Activated CD4-positive, alpha-beta T cell treated with anti-CD3 and anti-CD28 coated beads for 36 hours (primary cell): Measurements from ENCODE around the gene RUNX3. TPM values are rescaled to one million over a fixed set of nuclear protein-coding genes. Genes with fewer than 3 reads are reported as not detected.

Source experiments
- ATAC-seq: fragments of 200-7000 bp; cut with Tn5 transposase; one replicate; pipeline ENCODE4 v1.10.0; 2021; ENCODE audit warnings: mild to moderate bottlenecking, moderate library complexity
- CTCF ChIA-PET: fragments of 350-600 bp; sonication (Branson Sonifier 250); formaldehyde crosslinking; loops from one replicate; lab custom pipeline; 2021; ENCODE audit warnings: antibody characterized with exemption; lab: Charles Lee
- POLR2A ChIA-PET: fragments of 350-600 bp; sonication (Branson Sonifier 250); formaldehyde crosslinking; loops from one replicate; lab custom pipeline; 2021; ENCODE audit warnings: antibody characterized with exemption, inconsistent platforms; lab: Charles Lee
- DNase-seq: peaks from one replicate; pipeline ENCODE4 v3.0.0-alpha.2; 2020
- H3K27ac Mint-ChIP-seq: one replicate; pipeline ENCODE4 v1.8.0; 2021; ENCODE audit warnings: mixed read lengths
- H3K27me3 Mint-ChIP-seq: one replicate; pipeline ENCODE4 v1.8.0; 2021; ENCODE audit warnings: mixed read lengths
- H3K36me3 Mint-ChIP-seq: one replicate; pipeline ENCODE4 v1.8.0; 2021; ENCODE audit warnings: low read depth, mixed read lengths
- H3K4me1 Mint-ChIP-seq: one replicate; pipeline ENCODE4 v1.8.0; 2021; ENCODE audit warnings: mixed read lengths
- H3K4me3 Mint-ChIP-seq: one replicate; pipeline ENCODE4 v1.8.0; 2021; ENCODE audit warnings: mild to moderate bottlenecking, moderate library complexity, mixed read lengths
- H3K9me3 Mint-ChIP-seq: one replicate; pipeline ENCODE4 v1.8.0; 2021; ENCODE audit warnings: low read depth, mixed read lengths
- intact Hi-C, 2 experiments: fragments of 100-400 bp; cut with DNase I in 1 of 2; cut with micrococcal nuclease in 1 of 2; formaldehyde crosslinking; loops; one replicate each; pipeline versions ENCODE4 v1.14.2 to v1.15.1; 2022 to 2024; cut with DNase I, micrococcal nuclease
- total RNA-seq, 2 experiments: library from RNA; stranded (reverse); gene quantifications; one replicate each; pipeline ENCODE4 v1.2.3, GENCODE V29; 2021

The RUNX3 gene
- total RNA-seq, 2 experiments from 2014 or later: 156 to 167 TPM

DNA sequence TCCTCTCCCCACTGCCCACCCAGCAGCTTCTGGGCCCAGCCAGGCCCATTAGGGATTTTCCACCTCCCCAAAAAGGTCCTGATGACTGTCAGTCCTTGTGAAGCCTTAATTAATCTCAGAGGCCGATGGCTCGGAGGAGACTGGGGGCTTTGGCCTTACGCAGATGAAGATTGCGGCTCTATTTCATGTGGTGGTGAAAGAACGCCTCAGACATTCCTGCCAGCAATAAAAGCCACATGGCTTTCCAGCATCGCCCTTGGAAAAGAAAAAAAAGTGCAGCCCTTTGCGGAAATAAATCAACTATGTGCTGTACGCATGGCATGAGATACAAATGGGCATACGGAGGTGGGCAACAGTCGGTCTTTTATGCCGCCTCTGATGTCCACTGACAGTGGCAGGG, 6.6 kb upstream of the RUNX3 start:
- ChIA-PET CTCF (interaction anchor here (0.8 to 2.8 kb wide), 5 partner anchors 10 to 99 kb away, joined by 3 to 12 read pairs (median 3); no protein-coding TSS in a partner anchor), POLR2A (no interaction called here)
- no peaks in the 10 kb centered on the region for H3K9me3 Mint-ChIP-seq
- H3K27me3 Mint-ChIP-seq: no peaks in the 10 kb centered on the region
- DNase-seq (no peak), ATAC-seq (no peak)
- peaks cover 74% of the 10 kb centered on the region for H3K36me3 Mint-ChIP-seq
- no peak overlapping the region for H3K27ac Mint-ChIP-seq
- no peak overlapping the region for H3K4me3 Mint-ChIP-seq
- peaks cover 70% of the 10 kb centered on the region for H3K4me1 Mint-ChIP-seq
- intact Hi-C loops: no loop called here

DNA sequence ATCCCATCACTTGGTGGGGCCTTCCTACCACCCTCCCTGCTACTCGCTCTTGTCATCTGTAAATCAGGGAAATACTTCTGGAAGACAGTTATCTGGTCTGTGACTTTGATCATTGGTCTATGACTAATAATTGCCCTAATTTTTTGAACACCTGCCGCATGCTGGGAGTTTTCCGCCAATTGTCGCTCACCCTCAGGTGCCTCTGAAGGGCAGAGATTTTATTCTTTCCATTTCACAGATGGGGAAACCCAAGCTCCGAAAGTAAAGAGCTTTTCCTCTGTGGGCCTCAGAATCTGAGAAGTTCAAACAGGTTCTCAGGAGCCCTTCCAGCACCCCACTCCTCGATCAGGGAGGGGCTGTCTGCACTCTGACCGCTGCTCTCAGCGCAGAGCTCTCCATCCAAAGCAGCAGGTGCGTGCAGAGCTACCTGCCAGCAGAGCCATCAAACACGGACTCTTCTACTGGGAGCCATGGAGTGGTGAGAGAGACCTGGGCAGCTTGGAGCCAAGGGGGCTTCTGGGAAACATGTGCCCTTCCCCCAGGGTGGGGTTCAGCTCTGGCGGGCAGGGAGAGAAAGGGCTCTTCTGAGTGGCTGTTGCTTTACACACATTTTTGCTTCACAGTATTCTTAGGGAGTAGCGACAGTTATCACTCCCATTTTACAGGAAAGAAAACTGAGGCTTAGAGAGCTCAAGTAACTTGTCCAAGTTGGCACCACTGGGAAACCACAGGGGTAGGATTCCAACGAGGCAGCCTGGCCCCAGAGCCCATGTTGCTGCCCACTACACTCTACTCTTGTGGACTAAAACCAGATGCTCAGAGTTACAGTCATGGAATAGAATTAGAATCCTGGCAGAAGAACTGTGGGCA, 5.8 kb upstream of the RUNX3 start:
- DNase-seq (no peak), ATAC-seq (peak; percentile 7)
- H3K36me3 Mint-ChIP-seq: peaks cover 74% of the 10 kb centered on the region
- peaks cover 76% of the 10 kb centered on the region for H3K4me1 Mint-ChIP-seq
- H3K9me3 Mint-ChIP-seq: no peaks in the 10 kb centered on the region
- ChIA-PET CTCF (interaction anchor here (0.5 to 2.8 kb wide), 12 partner anchors 16 to 378 kb away, joined by 3 to 12 read pairs (median 3); no protein-coding TSS in a partner anchor), POLR2A (no interaction called here)
- peak overlapping the region; percentile 53 for H3K27ac Mint-ChIP-seq
- H3K27me3 Mint-ChIP-seq: no peaks in the 10 kb centered on the region
- intact Hi-C loops: no loop called here
- H3K4me3 Mint-ChIP-seq: peak overlapping the region; percentile 41

DNA sequence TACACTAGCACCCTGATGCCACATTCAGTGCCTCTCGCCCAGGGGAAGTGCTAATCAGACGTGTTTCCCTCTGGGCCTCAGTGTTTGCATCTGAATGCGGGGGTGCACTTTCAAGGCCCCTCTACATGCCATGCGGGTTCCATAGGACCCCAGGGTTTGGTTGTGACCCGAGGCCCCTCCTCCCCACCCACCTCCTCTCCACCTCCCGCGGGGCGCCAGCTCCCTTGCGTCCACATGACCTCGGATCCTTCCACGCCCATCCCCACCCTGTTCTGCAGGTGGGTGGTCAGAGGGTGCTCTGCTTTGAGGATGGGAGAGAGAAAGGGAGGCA, 5.1 kb upstream of the RUNX3 start:
- peak overlapping the region; percentile 42 for H3K27ac Mint-ChIP-seq
- peak overlapping the region; percentile 41 for H3K4me3 Mint-ChIP-seq
- no peaks in the 10 kb centered on the region for H3K27me3 Mint-ChIP-seq
- intact Hi-C loops: no loop called here
- no peak for DNase-seq
- ChIA-PET CTCF (interaction anchor here (0.5 to 2.8 kb wide), 7 partner anchors 10 to 378 kb away, joined by 3 to 12 read pairs (median 4); no protein-coding TSS in a partner anchor), POLR2A (no interaction called here)
- H3K9me3 Mint-ChIP-seq: no peaks in the 10 kb centered on the region
- peaks cover 80% of the 10 kb centered on the region for H3K4me1 Mint-ChIP-seq
- peaks cover 70% of the 10 kb centered on the region for H3K36me3 Mint-ChIP-seq
- no peak for ATAC-seq

DNA sequence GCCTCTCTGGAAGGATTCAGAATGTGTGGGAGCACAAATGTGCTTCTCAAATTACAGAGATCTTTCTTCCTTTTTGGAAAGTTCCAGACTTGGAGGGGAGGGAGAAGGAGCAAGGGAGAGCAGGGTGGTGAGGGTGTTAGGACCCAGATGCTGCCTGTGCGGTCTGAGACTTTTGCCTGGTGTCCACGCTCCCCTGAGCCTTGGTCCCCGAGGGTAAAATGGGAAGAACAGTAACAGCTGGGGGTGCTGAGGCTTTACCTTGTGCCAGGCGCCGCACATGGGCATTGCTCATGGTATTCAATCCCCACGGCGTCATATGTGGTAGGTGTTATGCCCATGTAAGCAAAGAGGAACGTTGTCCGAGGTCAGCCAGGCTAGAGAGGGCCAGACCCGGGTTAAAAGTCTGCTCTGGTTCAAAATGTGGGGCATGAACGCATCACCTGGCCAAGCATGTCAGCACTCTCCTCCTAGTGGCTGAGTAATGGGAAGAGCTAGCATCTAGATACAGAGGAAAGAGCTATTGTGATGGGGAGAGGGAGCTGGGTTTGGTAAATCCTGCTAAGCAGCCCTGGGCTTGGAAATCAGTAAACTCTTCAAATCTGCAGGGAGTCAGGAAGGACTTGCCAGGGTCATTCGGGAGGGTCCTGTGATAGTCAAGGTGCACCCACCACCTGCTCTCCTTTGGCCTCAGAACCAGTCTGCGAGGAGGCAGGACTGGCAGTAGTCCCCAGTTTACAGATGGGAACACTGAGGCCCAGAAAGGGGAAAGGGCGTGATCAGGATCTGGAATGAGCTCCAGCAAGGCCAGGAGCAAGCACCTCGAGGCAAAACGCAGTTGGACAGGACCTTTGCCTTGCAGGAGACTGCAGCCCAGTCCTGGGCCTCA, 4.5 kb upstream of the RUNX3 start:
- Mint-ChIP-seq H3K4me3 (no peak overlapping the region), H3K36me3 (peaks cover 64% of the 10 kb centered on the region), H3K27ac (peak overlapping the region; percentile 32), H3K9me3 (no peaks in the 10 kb centered on the region), H3K27me3 (no peaks in the 10 kb centered on the region), H3K4me1 (peaks cover 75% of the 10 kb centered on the region)
- intact Hi-C loops: loop anchor here in 1 of 2 experiments (5.0 kb wide), 1 partner anchor 168 kb away; no protein-coding TSS in a partner anchor
- ATAC-seq: no peak
- ChIA-PET CTCF (interaction anchor here (0.7 to 2.8 kb wide), 5 partner anchors 9 to 182 kb away, joined by 3 to 12 read pairs (median 6); no protein-coding TSS in a partner anchor), POLR2A (no interaction called here)
- no peak for DNase-seq

DNA sequence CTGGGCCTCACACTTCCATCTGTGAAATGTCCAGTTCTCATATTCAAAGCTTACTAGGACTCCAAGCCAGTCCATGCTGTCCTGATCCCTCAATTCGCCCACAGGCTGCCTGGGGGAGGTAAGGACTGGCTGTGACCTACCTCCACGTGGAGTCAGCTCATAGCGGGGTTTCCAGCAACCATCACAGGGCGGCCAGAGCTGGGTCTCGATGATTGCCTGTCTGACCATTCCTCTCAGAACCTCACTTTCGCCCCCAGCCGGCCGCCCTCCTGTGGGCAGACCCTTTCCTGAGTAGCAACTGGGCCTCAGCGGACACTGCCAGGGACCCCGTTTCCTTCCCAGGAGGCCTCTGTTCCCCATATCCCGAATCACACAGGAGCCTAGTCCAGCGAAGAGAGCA, 3.4 kb upstream of the RUNX3 start:
- Mint-ChIP-seq H3K27me3 (no peaks in the 10 kb centered on the region), H3K36me3 (peaks cover 61% of the 10 kb centered on the region), H3K4me1 (peaks cover 73% of the 10 kb centered on the region), H3K27ac (peak overlapping the region; percentile 58), H3K9me3 (no peaks in the 10 kb centered on the region), H3K4me3 (peak overlapping the region; percentile 68)
- DNase-seq (no peak), ATAC-seq (no peak)
- CTCF ChIA-PET: interaction anchor here (0.8 to 9.6 kb wide), 8 partner anchors 8 to 166 kb away, joined by 3 to 109 read pairs (median 7); no protein-coding TSS in a partner anchor
- intact Hi-C loops: loop anchor here (2.0 to 5.0 kb wide), 2 partner anchors 167 to 169 kb away; no protein-coding TSS in a partner anchor
- POLR2A ChIA-PET: interaction anchor here (0.6 to 1.3 kb wide), 2 partner anchors 40 to 104 kb away, joined by 4 to 5 read pairs; no protein-coding TSS in a partner anchor

DNA sequence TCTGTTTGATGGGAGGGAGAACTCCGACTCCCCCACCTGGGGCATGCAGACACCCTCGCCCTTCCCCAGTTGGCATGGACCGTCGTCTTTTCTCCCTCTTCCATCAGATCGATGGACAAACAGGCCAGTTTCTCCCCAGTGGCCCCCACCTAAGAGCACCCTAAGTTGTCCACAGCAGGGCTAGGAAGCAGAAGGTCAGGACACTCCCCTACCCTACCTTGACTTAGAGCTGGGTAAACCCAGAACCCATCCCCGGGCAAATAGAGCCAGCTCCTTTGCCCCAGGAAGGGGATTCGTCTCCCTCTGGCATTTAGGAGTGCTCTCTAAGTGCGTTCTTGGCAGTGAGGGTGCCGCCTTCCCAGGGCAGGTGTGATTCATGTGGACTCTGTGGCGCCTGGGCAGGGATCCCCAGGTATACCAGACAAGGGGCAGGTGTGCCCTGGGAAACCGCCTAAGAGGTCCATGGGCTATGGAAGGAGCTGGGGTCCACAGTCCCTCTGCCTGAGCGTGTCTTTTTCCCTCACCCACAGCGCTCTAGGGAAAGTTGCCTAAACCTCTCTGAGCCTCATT, 2.7 kb upstream of the RUNX3 start:
- Mint-ChIP-seq H3K36me3 (peaks cover 62% of the 10 kb centered on the region), H3K27me3 (no peaks in the 10 kb centered on the region), H3K9me3 (no peaks in the 10 kb centered on the region), H3K4me3 (peak overlapping the region; percentile 68), H3K4me1 (peaks cover 69% of the 10 kb centered on the region), H3K27ac (peak overlapping the region; percentile 59)
- ChIA-PET CTCF (interaction anchor here (0.6 to 9.6 kb wide), 31 partner anchors 9 to 289 kb away, joined by 3 to 109 read pairs (median 4); no protein-coding TSS in a partner anchor), POLR2A (interaction anchor here (0.6 to 1.3 kb wide), 3 partner anchors 20 to 105 kb away, joined by 4 to 5 read pairs (median 5); no protein-coding TSS in a partner anchor)
- intact Hi-C loops: loop anchor here (1.0 to 5.0 kb wide), 4 partner anchors 22 to 169 kb away; no protein-coding TSS in a partner anchor
- ATAC-seq (no peak), DNase-seq (no peak)

DNA sequence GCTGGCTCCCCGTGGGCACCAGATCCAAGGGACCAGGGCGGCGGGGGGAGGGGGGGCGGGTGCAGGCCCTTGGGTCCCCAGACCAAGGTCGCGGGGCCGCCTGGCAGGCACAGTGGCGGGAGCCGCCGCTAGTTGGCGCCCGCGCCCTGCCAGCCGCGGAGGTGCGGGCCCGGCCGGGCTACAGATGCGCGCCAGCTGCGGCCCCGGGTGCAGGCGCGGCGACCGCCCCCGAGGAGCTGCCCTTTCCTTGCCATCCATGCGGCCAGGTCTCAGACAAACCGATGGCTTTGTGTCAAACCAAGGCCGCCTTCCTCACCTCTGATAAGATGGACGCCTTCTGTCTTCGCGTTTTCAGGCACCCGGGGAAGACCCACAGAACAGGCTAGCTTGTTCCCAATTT, 2.2 kb upstream of the RUNX3 start:
- CTCF ChIA-PET: interaction anchor here (0.6 to 9.6 kb wide), 30 partner anchors 9 to 289 kb away, joined by 3 to 109 read pairs (median 4); no protein-coding TSS in a partner anchor
- Mint-ChIP-seq H3K27me3 (no peaks in the 10 kb centered on the region), H3K36me3 (peaks cover 64% of the 10 kb centered on the region), H3K4me1 (peaks cover 67% of the 10 kb centered on the region), H3K4me3 (peak overlapping the region; percentile 70), H3K27ac (peak overlapping the region; percentile 59), H3K9me3 (no peaks in the 10 kb centered on the region)
- POLR2A ChIA-PET: interaction anchor here (1.1 to 1.3 kb wide), 2 partner anchors 20 to 105 kb away, joined by 4 to 5 read pairs; no protein-coding TSS in a partner anchor
- ATAC-seq (peak; percentile 16), DNase-seq (peak; percentile 82)
- intact Hi-C loops: loop anchor here (1.0 to 5.0 kb wide), 4 partner anchors 23 to 170 kb away; no protein-coding TSS in a partner anchor

DNA sequence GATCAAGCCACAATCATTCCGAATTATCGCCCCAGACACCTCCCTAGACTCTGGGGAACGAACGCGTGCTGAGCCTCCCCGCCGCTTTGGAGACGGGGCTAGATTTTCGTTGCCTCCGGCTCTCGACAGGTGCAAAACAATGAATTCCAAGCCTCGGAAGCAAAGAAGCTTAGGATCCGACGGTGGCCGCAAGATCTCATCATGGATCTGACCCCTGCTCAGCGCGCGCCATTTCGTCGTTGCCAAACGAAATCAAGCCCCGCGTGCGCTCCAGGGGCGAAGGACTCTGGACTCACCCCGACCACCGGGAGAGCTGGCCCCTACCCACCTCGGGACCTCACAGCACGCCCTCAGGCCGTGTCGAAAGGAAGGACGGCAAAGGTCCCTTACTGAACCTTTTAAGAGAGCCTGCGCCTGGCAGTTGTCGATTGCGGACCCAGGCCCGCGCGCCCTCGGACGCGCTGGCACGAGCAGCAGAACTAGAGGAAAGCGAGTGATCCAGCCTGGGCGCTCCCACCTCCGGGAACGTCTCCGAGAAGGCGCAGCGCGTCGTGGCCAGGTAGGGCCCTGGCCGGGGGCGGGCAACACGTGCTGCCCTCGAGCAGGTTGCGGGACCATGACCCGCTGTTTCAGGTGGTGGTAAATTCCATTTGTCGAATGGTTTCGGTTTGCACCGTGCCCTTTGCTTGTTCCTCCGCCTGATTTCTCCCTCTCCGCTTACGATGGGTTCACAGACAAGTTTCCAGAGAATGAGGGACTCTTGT, 1.6 kb upstream of the RUNX3 start:
- Mint-ChIP-seq H3K36me3 (peaks cover 65% of the 10 kb centered on the region), H3K27me3 (no peaks in the 10 kb centered on the region), H3K4me1 (peaks cover 67% of the 10 kb centered on the region), H3K9me3 (no peaks in the 10 kb centered on the region), H3K4me3 (peak overlapping the region; percentile 70), H3K27ac (no peak overlapping the region)
- ATAC-seq (no peak), DNase-seq (no peak)
- CTCF ChIA-PET: interaction anchor here (0.6 to 9.6 kb wide), 19 partner anchors 10 to 290 kb away, joined by 3 to 109 read pairs (median 4); no protein-coding TSS in a partner anchor
- POLR2A ChIA-PET: interaction anchor here (1.1 kb wide), 2 partner anchors 21 to 105 kb away, joined by 4 to 5 read pairs; no protein-coding TSS in a partner anchor
- intact Hi-C loops: loop anchor here (1.0 to 5.0 kb wide), 4 partner anchors 24 to 171 kb away; no protein-coding TSS in a partner anchor

DNA sequence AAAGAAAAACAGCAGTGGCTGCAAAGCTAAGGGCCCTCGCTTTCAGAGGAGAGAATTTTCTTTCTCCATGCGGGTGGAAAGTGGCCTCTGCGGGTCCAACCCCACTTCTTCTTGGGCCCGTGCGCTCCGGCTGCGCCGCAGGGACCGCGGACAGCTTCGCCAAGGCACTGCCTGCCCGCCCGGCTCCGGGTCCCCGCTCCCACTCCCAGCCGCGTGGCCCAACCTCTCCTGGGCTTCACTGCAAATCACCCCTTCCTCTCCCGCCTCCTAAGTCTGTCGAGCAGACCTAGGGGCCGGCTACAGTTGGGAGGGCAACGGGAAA, 1.0 kb upstream of the RUNX3 start:
- Mint-ChIP-seq H3K27ac (peak overlapping the region; percentile 67), H3K36me3 (peaks cover 65% of the 10 kb centered on the region), H3K27me3 (no peaks in the 10 kb centered on the region), H3K4me1 (peaks cover 66% of the 10 kb centered on the region), H3K4me3 (peak overlapping the region; percentile 70), H3K9me3 (no peaks in the 10 kb centered on the region)
- intact Hi-C loops: loop anchor here in 1 of 2 experiments (5.0 kb wide), 1 partner anchor 171 kb away; no protein-coding TSS in a partner anchor
- DNase-seq: no peak
- ATAC-seq: no peak
- ChIA-PET CTCF (interaction anchor here (0.9 to 9.6 kb wide), 5 partner anchors 24 to 168 kb away, joined by 3 to 109 read pairs (median 4); no protein-coding TSS in a partner anchor), POLR2A (interaction anchor here (1.1 kb wide), 1 partner anchor 106 kb away, joined by 4 read pairs; no protein-coding TSS in a partner anchor)
